GM06990 (cell line): ENCODE measurements around the gene GALNT9.
"Not testable (repeated sequence)": the region's sequence is repeated elsewhere in the genome, so short reads cannot be mapped to it uniquely, and the experiment has no call there.

Experiments used
- DNase-seq: peaks from one replicate; pipeline ENCODE4 v3.0.0-alpha.2; 2011; ENCODE audit not compliant: insufficient read length; ENCODE audit errors: extremely low read depth
- H3K27me3 ChIP-seq: replicated peaks from 2 replicates; pipeline ENCODE4 v1.6.0; 2011; ENCODE audit warnings: low read length; ENCODE audit not compliant: control insufficient read depth, insufficient read depth
- H3K36me3 ChIP-seq: 2 replicates; pipeline ENCODE4 v1.5.1; 2011; ENCODE audit warnings: low read length; ENCODE audit not compliant: control insufficient read depth, insufficient read depth
- H3K4me3 ChIP-seq: replicated peaks from 2 replicates; pipeline ENCODE4 v1.5.1; 2011; ENCODE audit warnings: low read depth, mild to moderate bottlenecking, control low read depth, low read length
- TF ChIP-seq, protein P1 (sequence below): IDR thresholded peaks from 2 replicates; pipeline ENCODE4 v1.5.1; 2011; ENCODE audit warnings: low read length, control low read depth, mild to moderate bottlenecking, inconsistent platforms; ENCODE audit not compliant: insufficient read depth, poor library complexity, severe bottlenecking

Gene GALNT9

GRCh38 chr12:132224484-132224883 is 104.9 kb downstream of the GALNT9 start:
- TF ChIP-seq, protein P1, sequence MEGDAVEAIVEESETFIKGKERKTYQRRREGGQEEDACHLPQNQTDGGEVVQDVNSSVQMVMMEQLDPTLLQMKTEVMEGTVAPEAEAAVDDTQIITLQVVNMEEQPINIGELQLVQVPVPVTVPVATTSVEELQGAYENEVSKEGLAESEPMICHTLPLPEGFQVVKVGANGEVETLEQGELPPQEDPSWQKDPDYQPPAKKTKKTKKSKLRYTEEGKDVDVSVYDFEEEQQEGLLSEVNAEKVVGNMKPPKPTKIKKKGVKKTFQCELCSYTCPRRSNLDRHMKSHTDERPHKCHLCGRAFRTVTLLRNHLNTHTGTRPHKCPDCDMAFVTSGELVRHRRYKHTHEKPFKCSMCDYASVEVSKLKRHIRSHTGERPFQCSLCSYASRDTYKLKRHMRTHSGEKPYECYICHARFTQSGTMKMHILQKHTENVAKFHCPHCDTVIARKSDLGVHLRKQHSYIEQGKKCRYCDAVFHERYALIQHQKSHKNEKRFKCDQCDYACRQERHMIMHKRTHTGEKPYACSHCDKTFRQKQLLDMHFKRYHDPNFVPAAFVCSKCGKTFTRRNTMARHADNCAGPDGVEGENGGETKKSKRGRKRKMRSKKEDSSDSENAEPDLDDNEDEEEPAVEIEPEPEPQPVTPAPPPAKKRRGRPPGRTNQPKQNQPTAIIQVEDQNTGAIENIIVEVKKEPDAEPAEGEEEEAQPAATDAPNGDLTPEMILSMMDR, result no peak
- H3K4me3 ChIP-seq, result no peak overlapping the region
- H3K36me3 ChIP-seq, result no peaks in the 10 kb centered on the region
- no peak for DNase-seq
- no peaks in the 10 kb centered on the region for H3K27me3 ChIP-seq

GRCh38 chr12:132222808-132223173 is 106.6 kb downstream of the GALNT9 start:
- H3K4me3 ChIP-seq, result no peak overlapping the region
- no peaks in the 10 kb centered on the region for H3K36me3 ChIP-seq
- TF ChIP-seq, protein P1, result no peak
- no peaks in the 10 kb centered on the region for H3K27me3 ChIP-seq
- no peak for DNase-seq

DNA sequence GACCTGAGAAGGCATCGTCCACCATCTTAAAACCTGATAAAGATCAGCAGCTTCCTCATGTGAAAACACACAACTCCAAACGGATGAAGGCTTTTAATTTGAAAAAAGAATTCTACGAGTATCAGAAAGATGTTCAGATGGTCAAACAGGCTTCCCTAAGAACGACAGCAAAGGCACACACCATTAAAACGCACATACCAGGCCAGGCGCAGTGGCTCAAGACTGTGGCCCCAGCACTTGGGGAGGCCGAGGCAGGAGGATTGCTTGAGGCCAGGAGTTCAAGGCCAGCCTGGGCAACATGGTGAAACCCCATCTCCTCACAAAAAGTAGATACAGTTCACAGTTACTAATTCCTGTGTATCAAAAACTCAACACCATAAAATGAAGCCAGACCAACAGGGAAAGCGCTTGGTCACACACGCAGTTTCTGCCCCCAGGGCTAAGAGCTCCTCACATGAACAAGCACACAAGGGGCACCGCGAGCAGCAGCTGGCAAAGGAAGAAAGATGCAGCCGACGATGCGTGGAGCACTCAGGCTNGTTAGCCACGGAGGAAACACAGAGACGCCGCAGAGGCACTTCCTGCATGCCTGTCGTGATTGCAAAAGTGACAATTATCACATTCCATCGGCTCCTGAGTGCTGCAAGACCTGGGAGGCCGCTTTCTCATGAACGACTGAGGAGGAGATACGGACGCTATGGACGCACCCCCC is 107.1 kb downstream of the GALNT9 start:
- Histone ChIP-seq H3K27me3 (no peaks in the 10 kb centered on the region), H3K4me3 (no peak overlapping the region), H3K36me3 (no peaks in the 10 kb centered on the region)
- TF ChIP-seq, protein P1, result no peak
- no peak for DNase-seq

DNA sequence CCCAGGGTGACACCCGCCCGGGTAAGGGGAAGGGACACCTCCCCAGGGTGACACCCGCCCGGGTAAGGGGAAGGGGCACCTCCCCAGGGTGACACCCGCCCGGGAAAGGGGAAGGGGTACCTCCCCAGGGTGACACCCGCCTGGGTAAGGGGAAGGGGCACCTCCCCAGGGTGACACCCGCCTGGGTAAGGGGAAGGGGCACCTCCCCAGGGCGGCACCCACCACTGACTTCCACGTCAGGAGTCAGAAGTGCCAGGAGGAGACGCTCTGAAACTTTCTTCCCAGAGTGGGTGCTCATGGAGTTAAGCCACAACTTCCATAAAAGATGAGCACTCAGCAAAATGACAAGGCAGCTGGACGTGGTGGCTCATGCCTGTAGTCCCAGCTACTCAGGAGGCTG is 109.6 kb downstream of the GALNT9 start:
- not testable (repeated sequence) for H3K4me3 ChIP-seq, H3K36me3 ChIP-seq, DNase-seq, H3K27me3 ChIP-seq

DNA sequence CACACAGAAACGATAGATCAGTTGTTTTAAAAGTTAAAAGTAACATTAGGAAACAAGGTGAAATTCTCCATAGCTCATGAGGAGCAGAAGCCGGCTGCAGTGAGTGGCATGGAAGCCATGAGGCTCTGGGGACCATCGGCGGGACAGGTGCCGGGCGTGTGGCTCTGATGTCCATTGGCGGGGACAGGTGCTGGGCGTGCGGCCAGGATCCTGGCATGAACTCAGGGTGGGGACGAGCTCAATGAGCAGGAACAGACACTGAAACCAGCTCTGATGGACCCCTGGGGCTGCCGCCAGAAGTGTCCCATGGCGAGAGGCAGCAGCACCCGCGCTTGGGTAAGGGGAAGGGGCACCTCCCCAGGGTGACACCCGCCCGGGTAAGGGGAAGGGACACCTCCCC is 110.1 kb downstream of the GALNT9 start:
- no peaks in the 10 kb centered on the region for H3K36me3 ChIP-seq
- H3K4me3 ChIP-seq, result no peak overlapping the region
- no peaks in the 10 kb centered on the region for H3K27me3 ChIP-seq
- DNase-seq, result no peak
- TF ChIP-seq, protein P1, result no peak

DNA sequence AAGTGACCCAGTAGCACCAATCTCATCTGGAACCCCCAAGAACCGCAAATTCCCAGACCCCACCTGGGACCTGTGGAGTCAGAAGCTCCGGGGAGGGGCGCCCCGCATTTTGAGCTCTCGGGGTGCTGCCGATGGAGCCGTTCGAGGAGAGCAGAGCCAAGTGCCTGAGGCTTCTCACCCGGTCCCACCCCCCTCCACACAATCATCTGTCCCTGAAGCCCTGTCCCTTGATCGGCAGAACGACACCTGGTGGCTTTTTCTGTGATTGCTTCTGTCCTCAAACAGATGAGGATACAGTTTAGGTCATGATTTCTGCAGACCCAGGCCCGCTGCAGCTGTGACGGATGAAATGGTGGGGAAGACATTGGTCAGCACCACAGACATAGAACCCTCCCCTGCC is 110.5 kb downstream of the GALNT9 start:
- no peak overlapping the region for H3K4me3 ChIP-seq
- no peak for DNase-seq
- TF ChIP-seq, protein P1, result peak; percentile 40
- H3K27me3 ChIP-seq, result no peaks in the 10 kb centered on the region
- H3K36me3 ChIP-seq, result no peaks in the 10 kb centered on the region
